Umbilical cord (tissue), 2 donors: ENCODE results near the gene PLIN5. TPM values are rescaled to one million over a fixed set of nuclear protein-coding genes. Genes with fewer than 3 reads are reported as not detected.

Source experiments
- DNase-seq: peaks from one replicate; pipeline ENCODE4 v3.0.0-alpha.2; 2015; ENCODE audit warnings: low spot score
- total RNA-seq: library from RNA; depleted of rRNA; stranded (reverse); fragments of >200 nt; gene quantifications from one replicate; pipeline ENCODE4 v1.2.3, GENCODE V29; 2014; ENCODE audit warnings: low replicate concordance; ENCODE audit not compliant: insufficient read depth

PLIN5 gene
- total RNA-seq, 1 donor from 2014 or later = 0.72 TPM

DNA sequence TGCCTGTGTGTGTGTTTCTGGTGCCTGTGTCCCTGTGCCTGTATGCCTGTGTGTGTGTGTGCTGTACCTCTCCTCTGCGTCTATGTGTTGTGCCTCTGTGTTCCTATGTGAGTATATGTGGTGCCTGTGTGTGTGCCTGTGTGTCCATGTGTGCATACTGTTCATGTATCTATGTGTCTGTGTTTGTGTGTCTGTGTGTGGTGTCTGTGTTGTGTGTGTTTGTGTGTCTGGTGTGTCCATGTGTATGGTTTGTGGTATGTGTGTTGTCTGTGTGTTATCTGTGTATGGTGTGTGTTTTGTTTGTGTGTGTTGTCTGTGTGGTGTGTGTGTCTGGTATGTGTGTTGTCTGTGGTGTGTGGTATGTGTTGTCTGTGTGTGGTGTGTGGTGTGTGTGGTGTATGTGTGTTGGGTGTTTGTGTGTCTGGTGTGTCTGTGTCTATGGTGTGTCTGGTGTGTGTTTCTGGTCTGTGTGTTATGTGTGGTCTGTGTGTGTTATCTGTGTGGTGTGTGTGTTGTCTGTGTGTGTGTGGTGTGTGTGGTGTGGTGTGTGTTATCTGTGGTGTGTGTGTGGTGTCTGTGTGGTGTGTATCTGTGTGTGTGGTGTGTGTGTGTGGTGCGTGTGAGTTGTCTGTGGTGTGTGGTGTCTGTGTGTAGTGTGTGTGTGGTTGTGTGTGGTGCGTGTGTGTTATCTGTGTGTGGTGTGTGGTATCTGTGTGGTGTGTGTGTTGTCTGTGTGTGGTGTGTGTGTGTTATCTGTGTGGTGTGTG, 42.5 kb downstream of the PLIN5 start:
- DNase-seq = no peak

DNA sequence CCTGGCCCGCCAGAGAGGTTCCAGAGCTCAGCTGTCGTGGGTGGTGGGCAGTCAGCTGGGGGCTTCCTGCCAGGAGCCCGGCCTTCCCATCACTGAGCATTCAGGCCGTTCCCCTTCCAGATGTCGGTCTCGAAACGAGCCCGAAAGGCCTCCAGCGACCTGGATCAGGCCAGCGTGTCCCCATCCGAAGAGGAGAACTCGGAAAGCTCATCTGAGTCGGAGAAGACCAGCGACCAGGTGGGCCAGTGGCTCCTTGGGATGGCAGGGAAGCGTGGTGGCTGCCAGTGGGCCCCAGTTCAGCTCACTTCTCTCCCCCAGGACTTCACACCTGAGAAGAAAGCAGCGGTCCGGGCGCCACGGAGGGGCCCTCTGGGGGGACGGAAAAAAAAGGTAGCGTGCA, 43.6 kb downstream of the PLIN5 start:
- DNase-seq = no peak

DNA sequence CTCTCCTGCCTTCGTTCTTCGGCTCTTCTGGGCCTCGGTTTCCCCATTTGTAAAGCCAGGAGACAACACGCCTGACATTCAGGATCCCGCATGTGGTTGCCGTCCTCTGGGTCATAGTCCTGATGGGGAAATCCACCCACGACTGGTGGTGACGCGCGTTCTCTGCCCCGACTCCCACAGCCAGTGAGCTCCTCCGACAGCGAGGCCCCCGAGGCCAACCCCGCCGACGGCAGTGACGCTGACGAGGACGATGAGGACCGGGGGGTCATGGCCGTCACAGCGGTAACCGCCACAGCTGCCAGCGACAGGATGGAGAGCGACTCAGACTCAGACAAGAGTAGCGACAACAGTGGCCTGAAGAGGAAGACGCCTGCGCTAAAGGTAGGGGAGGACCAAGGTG, 46.5 kb downstream of the PLIN5 start:
- no peak for DNase-seq

DNA sequence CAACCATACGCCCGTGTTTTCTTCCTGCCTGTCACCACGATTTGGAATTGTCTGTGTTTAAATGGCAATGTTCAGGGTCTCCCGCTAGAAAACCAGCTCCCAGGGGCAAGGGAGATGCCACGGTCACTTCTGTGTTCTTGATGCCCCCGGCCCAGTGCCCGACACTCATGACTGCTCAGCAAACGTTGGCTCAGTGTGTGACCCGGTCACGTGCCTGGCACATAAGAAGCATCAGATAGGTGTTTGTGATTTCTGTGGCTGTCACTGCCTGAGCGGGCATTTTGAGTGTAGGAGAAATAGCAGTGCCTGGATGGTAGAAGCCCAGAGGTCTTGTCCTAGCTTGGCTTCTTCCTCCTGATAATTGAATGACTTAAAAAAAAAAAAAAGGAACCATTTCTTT, 47.5 kb downstream of the PLIN5 start:
- DNase-seq = no peak

DNA sequence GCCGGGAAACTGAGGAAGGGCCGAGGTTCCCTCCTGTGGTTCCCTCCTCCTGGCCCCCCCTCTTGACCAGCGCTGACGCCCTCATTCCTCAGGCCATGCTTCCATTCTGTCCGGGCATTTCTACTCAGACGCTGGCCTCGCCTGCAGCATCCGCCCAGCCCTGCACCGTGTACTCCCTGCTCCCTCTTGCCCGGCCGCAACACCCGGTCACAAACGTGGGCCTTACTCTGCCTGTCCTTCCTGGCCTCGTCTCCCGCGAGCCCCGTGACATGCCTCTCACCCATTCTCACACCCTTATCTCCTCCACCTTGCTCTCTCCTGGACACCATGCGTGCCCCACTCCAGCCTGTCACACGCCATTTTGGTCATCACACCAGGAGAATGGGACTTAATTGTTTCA, 51.6 kb downstream of the PLIN5 start:
- no peak for DNase-seq

DNA sequence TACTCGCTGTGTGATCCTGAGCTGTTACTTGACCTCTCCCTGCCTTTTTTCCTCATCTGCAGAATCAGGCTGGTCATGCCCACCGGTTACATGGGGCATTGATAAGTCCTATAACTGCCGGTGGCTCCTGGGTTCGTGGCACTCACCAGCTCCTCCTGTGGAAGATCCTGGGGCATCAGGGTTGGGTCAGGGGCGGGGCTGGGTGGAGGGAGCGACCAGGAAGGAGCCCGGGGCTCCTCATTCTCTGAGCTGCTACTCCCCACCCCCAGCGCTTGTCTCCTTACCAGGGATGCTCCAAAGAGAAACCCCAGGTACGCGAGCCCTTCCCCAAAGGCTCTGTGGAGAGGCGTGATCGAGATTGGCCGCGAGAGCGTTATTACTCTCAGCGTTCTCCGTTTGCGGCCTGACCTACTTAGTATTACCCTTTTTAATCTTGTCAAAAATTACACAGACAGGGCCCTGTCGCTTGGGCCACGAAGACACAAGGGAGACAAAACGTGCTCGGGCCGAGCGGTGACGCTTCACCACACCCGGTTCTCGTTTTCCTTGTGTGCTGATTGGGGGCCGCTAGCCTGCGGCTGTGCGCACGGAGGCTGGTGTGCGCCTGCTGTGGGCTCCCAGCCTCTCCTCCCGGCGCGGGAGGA, 52.2 kb downstream of the PLIN5 start:
- DNase-seq = no peak

DNA sequence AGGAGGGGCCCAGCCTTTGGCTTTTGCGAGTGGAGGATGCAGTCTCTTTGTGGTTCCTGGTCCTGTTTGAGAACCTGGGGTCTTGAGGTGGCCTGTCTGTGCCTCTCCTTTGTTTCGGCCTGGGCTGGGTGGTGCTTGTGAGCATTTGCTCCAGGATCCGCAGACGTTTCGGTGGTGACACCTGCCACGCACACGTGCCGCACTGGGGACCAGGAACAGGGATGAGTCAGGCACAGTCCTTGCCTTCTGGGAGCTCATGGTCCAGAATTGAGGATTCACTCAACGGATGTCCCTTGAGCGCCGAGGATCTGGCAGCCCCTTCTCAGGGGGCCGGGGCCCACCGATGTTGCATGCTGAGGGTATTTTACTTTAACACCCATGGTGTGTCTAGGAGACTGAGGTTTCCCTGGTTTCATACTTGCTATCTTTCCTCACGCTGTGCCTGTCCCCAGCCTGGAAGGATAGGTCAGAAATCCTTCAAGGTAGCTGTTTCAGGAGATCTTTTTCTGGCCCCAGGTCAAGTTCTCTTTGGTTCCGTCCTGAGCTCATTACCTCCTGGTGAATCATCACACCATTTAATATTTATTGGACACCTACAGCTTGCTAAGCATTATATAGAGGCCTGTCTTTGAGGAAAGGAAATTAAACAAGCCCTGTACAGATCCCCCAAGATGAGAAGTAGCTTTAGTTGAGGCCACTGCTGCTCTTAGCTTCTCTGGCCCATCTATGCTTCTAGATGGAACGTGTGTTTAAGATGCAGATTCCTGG, 57.8 kb downstream of the PLIN5 start:
- DNase-seq = no peak

DNA sequence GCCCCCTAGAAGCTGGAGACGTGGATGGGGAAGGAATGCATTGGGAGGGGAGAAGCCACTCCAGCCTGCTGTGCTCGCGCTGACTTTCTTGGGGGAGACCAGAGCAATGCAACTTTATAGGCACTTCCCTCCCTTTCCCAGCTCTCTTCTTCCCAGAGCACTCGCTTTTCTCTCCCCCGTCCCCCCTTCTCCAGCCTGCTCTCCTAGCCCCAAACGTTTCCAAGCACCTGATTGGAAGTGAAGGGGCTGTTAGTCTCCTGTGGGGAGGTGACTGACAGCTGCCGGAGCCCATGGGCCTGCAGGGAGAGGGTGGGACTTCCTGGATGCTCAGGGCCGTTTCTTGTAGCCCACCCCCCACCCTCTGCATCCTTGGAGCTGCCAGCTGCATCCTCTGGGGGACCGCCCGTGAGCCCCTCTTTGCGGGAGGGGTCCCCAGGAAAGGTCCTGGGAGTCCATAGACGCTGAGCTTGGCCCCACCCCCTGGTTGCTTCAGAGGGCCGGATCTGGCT, 60.5 kb downstream of the PLIN5 start:
- peak; percentile 87 for DNase-seq

DNA sequence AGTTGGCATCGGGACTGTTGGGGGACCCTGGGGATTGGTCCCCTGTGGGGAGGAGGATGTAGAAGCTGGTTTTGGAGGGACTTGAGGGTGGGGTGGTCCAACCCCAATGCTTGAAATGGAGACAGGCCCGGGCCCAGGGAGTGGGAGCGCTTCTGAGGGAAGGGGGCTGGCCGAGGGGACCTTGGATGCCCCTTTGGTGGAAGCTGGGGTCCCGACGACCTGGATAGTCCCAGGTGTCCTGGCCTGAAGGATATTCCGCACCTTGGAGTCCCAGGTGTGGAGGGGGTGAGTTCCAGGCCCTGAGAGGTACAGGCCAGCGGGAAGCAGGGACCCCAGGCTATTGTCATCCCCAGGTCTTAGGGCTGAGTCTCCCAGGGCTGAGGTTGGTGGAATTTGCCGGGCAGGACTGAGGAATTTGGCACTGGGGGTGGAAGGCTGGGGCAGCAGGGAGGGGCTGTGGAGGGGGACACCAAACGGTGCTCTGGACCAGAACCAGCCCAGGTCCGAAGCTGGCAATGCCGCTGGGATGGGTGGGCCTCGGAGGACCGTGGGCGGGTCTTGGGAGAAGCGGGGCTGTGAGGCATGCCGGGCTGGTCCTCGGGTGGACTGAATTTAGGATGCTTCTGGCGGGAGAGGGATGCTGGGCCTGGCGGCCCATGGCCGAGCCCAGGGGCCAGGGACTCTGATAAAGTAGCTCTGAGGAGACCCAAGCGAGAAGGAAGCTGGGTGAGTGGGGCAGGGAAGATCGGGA, 61.1 kb downstream of the PLIN5 start:
- no peak for DNase-seq

DNA sequence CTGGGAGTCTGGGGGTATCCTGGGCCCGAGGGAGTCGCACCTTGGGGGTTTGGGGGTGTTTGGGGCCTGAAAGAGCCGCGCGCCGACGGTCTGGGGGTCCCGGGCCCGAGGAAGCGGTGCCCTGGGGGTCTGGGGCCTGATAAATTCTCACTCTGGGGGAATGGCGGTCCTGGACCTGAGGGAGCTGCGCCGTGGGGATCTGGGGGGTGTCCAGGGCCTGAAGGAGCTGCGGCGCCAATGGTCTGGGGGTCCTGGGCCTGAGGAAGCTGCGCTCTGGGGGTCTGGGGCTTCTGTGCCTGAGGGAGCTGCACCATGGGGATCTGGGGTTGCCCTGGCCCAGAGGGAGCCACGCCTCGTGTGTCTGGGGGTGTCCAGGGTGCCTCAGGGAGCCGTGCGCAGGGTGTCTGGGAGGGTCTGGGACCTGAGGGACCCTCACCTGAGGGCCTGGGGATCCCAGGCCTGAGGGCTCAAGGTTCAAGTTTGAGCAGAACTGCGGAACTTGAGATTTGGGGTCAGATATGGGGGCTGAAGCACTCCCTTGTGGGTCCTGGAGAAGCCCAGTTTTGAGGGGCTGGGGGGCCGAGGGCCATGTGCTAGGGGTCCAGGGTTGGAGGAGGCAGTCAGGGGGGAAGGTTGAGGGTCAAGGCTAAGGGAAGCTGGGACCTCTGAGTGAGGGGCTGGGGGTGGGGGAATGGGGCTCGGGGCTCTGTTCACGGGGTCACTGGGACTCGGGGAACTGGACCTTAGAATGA, 61.8 kb downstream of the PLIN5 start:
- no peak for DNase-seq

Other genes with a start within 250 kb of the PLIN5 start
- gene TMIGD2, start 232.8 kb downstream of the PLIN5 start, total RNA-seq = not detected
- gene FSD1, start 230.6 kb downstream of the PLIN5 start, total RNA-seq = 3.4 TPM
- gene STAP2, start 196.4 kb downstream of the PLIN5 start, total RNA-seq = not detected
- 6.3 TPM for gene MPND, start 191.7 kb downstream of the PLIN5 start, total RNA-seq
- 21.9 TPM for gene SH3GL1, start 134.7 kb downstream of the PLIN5 start, total RNA-seq
- gene CHAF1A, start 132.6 kb downstream of the PLIN5 start, total RNA-seq = 13.0 TPM
- 169 TPM for gene UBXN6, start 77.4 kb downstream of the PLIN5 start, total RNA-seq
- 27.7 TPM for gene HDGFL2, start 62.9 kb downstream of the PLIN5 start, total RNA-seq
- gene PLIN4, start 16.7 kb downstream of the PLIN5 start, total RNA-seq = 0.96 TPM
- gene LRG1, start 4.8 kb upstream of the PLIN5 start, total RNA-seq = 5.5 TPM
- 7.7 TPM for gene SEMA6B, start 24.5 kb upstream of the PLIN5 start, total RNA-seq
- gene TNFAIP8L1, start 104.3 kb upstream of the PLIN5 start, total RNA-seq = 2.6 TPM
- gene MYDGF, start 135.1 kb upstream of the PLIN5 start, total RNA-seq = 65.7 TPM
- gene DPP9, start 188.6 kb upstream of the PLIN5 start, total RNA-seq = 17.6 TPM